OCI-LY1 (cell line): ENCODE measurements around the gene ZNF497.

Experiments used
- H2AFZ ChIP-seq: fragments of 200-600 bp; sonication (generic), shearing (Covaris generic); 2 replicates; pipeline ENCODE4 v1.6.0; 2014; ENCODE audit warnings: antibody characterized with exemption, mild to moderate bottlenecking, low read length
- H3F3A ChIP-seq: fragments of 200-600 bp; sonication (generic), shearing (Covaris generic); 2 replicates; pipeline ENCODE4 v1.6.0; 2014; ENCODE audit warnings: mild to moderate bottlenecking, antibody characterized with exemption, low read length, moderate library complexity; ENCODE audit not compliant: insufficient read depth
- H3K27ac ChIP-seq: fragments of 200-600 bp; sonication (generic); 2 replicates; pipeline ENCODE4 v1.5.1; 2014; ENCODE audit warnings: low read length, mixed run types, mild to moderate bottlenecking, low read depth; ENCODE audit not compliant: poor library complexity, severe bottlenecking
- H3K27me3 ChIP-seq: fragments of 200-600 bp; sonication (generic); 2 replicates; pipeline ENCODE4 v1.6.0; 2014; ENCODE audit warnings: antibody characterized with exemption, mild to moderate bottlenecking, low read length, moderate library complexity; ENCODE audit not compliant: insufficient read depth
- H3K36me3 ChIP-seq: fragments of 200-600 bp; sonication (generic); 2 replicates; pipeline ENCODE4 v1.6.1; 2014; ENCODE audit warnings: mild to moderate bottlenecking, antibody characterized with exemption, low read length, moderate library complexity, mixed read lengths; ENCODE audit not compliant: insufficient read depth
- H3K4me1 ChIP-seq: fragments of 200-600 bp; sonication (generic); 2 replicates; pipeline ENCODE4 v1.5.1; 2014; ENCODE audit warnings: mild to moderate bottlenecking, low read length, moderate library complexity; ENCODE audit not compliant: insufficient read depth, severe bottlenecking
- H3K4me2 ChIP-seq: fragments of 200-600 bp; sonication (generic), shearing (Covaris generic); 2 replicates; pipeline ENCODE4 v1.6.1; 2014; ENCODE audit warnings: low read length
- H3K4me3 ChIP-seq: fragments of 200-600 bp; sonication (generic); 2 replicates; pipeline ENCODE4 v1.5.1; 2014; ENCODE audit warnings: low read length, low read depth, mild to moderate bottlenecking, mixed read lengths; ENCODE audit not compliant: poor library complexity, severe bottlenecking
- H3K79me2 ChIP-seq: fragments of 200-600 bp; shearing (Covaris generic); 2 replicates; pipeline ENCODE4 v1.6.1; 2016; ENCODE audit warnings: mixed run types, low read length, mixed read lengths; ENCODE audit not compliant: insufficient read depth
- H3K9ac ChIP-seq: fragments of 200-600 bp; sonication (generic), shearing (Covaris generic); 2 replicates; pipeline ENCODE4 v1.6.1; 2014; ENCODE audit warnings: mild to moderate bottlenecking, low read length, mixed read lengths
- H3K9me2 ChIP-seq: fragments of 200-600 bp; sonication (generic), shearing (Covaris generic); 2 replicates; pipeline ENCODE4 v1.6.1; 2014; ENCODE audit warnings: low read depth, mild to moderate bottlenecking, low read length, mixed read lengths
- H3K9me3 ChIP-seq: fragments of 200-600 bp; shearing (Covaris generic); 2 replicates; pipeline ENCODE4 v1.6.1; 2014; ENCODE audit warnings: low read length, mixed read lengths
- H4K20me1 ChIP-seq: fragments of 200-600 bp; sonication (generic), shearing (Covaris generic); 2 replicates; pipeline ENCODE4 v1.6.0; 2016; ENCODE audit warnings: mild to moderate bottlenecking, low read length; ENCODE audit not compliant: insufficient read depth
- CTCF ChIP-seq: fragments of 200-600 bp; sonication (generic), shearing (Covaris generic); IDR thresholded peaks from 2 replicates; pipeline ENCODE4 v1.5.1; 2017; ENCODE audit warnings: mild to moderate bottlenecking, antibody characterized with exemption, low read length, moderate library complexity, mixed read lengths
- EZH2 ChIP-seq: fragments of 200-600 bp; sonication (generic), shearing (Covaris generic); IDR thresholded peaks from 2 replicates; pipeline ENCODE4 v1.8.0; 2017; ENCODE audit warnings: borderline replicate concordance, mixed run types, mild to moderate bottlenecking, antibody characterized with exemption, low read length, moderate library complexity, mixed read lengths

The ZNF497 gene

GRCh38 chr19:58392945-58393724 is 30.6 kb upstream of the ZNF497 start:
- Histone ChIP-seq H4K20me1 (no peaks in the 10 kb centered on the region), H3K27me3 (no peaks in the 10 kb centered on the region), H3K4me1 (peaks cover 16% of the 10 kb centered on the region), H3F3A (0 out of 2 replicates have a peak, but pooled peaks cover 4% of the 10 kb centered on the region), H3K36me3 (peaks cover 76% of the 10 kb centered on the region), H2AFZ (no peak overlapping the region), H3K4me3 (no peak overlapping the region), H3K9me3 (no peaks in the 10 kb centered on the region), H3K79me2 (peaks cover 11% of the 10 kb centered on the region), H3K27ac (no peak overlapping the region), H3K9ac (no peak overlapping the region), H3K9me2 (no peaks in the 10 kb centered on the region), H3K4me2 (no peak overlapping the region)
- TF ChIP-seq EZH2, result no peak
- TF ChIP-seq CTCF, result no peak

- peaks cover 37% of the 10 kb centered on the region for H3K4me1 ChIP-seq
- H2AFZ ChIP-seq, result no peak overlapping the region
- no peak; the same call in 1 of the 2 replicates for TF ChIP-seq CTCF
- H3K36me3 ChIP-seq, result peaks cover 56% of the 10 kb centered on the region
- peak overlapping the region; percentile 98 for H3K4me3 ChIP-seq
- H4K20me1 ChIP-seq, result no peaks in the 10 kb centered on the region
- peak overlapping the region; percentile 97 for H3K9ac ChIP-seq
- no peaks in the 10 kb centered on the region for H3K27me3 ChIP-seq
- peak overlapping the region; percentile 96 for H3K4me2 ChIP-seq
- peaks cover 21% of the 10 kb centered on the region for H3K79me2 ChIP-seq
- H3F3A ChIP-seq, result 0 out of 2 replicates have a peak, but pooled peaks cover 4% of the 10 kb centered on the region
- H3K9me2 ChIP-seq, result no peaks in the 10 kb centered on the region
- no peaks in the 10 kb centered on the region for H3K9me3 ChIP-seq
- peak overlapping the region; percentile 44 for H3K27ac ChIP-seq
Observed at GRCh38 chr19:58388175-58388526, 25.6 kb upstream of the ZNF497 start.

- Histone ChIP-seq H4K20me1 (no peaks in the 10 kb centered on the region), H3K79me2 (peaks cover 21% of the 10 kb centered on the region)
- TF ChIP-seq CTCF, result peak; percentile 37; the same call in 1 of the 2 replicates
- TF ChIP-seq EZH2, result no peak
Observed at GRCh38 chr19:58387338-58388174, 25.0 kb upstream of the ZNF497 start.

More at GRCh38 chr19:58387338-58388174, 25.0 kb upstream of the ZNF497 start:
- no peaks in the 10 kb centered on the region for H3K9me2 ChIP-seq
- peak overlapping the region; percentile 96 for H3K4me2 ChIP-seq
- H3K9ac ChIP-seq, result peak overlapping the region; percentile 97
- peaks cover 50% of the 10 kb centered on the region for H3K36me3 ChIP-seq
- peak overlapping the region; percentile 44 for H3K27ac ChIP-seq
- H3K27me3 ChIP-seq, result no peaks in the 10 kb centered on the region
- 0 out of 2 replicates have a peak, but pooled peaks cover 4% of the 10 kb centered on the region for H3F3A ChIP-seq
- peak overlapping the region; percentile 98 for H3K4me3 ChIP-seq
- H3K9me3 ChIP-seq, result no peaks in the 10 kb centered on the region
- peaks cover 41% of the 10 kb centered on the region for H3K4me1 ChIP-seq
- H2AFZ ChIP-seq, result no peak overlapping the region
